K562 (cell line): ENCODE data around the gene CBFA2T2. TPM values are rescaled to one million over a fixed set of nuclear protein-coding genes. Genes with fewer than 3 reads are reported as not detected.

ENCODE experiments used
- BDP1 ChIP-seq: IDR thresholded peaks from 3 replicates; pipeline ENCODE4 v1.6.1; 2011; ENCODE audit not compliant: insufficient read length, insufficient read depth
- FOXM1 ChIP-seq, 2 experiments: fragments of 450-650 bp in 1 of 2; sonication (generic) in 1 of 2; formaldehyde crosslinking in 1 of 2; IDR thresholded peaks; 2 replicates each; pipeline versions ENCODE4 v1.6.1 to v1.9.0; 2017 to 2022; ENCODE audit warnings: low read depth in 2 of 2, mild to moderate bottlenecking in 2 of 2, missing genetic modification reagents in 1 of 2, moderate library complexity in 1 of 2
- ILK ChIP-seq: fragments of 450-650 bp; IDR thresholded peaks from 2 replicates; pipeline ENCODE4 v1.6.1; 2016; ENCODE audit warnings: missing genetic modification characterization, low read depth, mild to moderate bottlenecking, missing compliant biosample characterization, moderate library complexity, borderline replicate concordance
- KLF6 ChIP-seq: fragments of 250-450 bp; sonication (Bioruptor Pico); IDR thresholded peaks from 2 replicates; pipeline ENCODE4 v1.4.0; 2020; ENCODE audit warnings: mild to moderate bottlenecking, moderate library complexity, borderline replicate concordance
- MCM3 ChIP-seq: fragments of 450-650 bp; IDR thresholded peaks from 2 replicates; pipeline ENCODE4 v1.6.1; 2016
- MGA ChIP-seq: fragments of 450-650 bp; IDR thresholded peaks from 2 replicates; pipeline ENCODE4 v1.6.1; 2016; ENCODE audit warnings: mild to moderate bottlenecking, moderate library complexity
- NCOR1 ChIP-seq: fragments of 450-650 bp; IDR thresholded peaks from 2 replicates; pipeline ENCODE4 v1.6.1; 2016; ENCODE audit warnings: mild to moderate bottlenecking, moderate library complexity
- RB1 ChIP-seq: fragments of 450-650 bp; IDR thresholded peaks from 2 replicates; pipeline ENCODE4 v1.6.1; 2017; ENCODE audit warnings: low read depth, mild to moderate bottlenecking
- RBM34 ChIP-seq: fragments of 200-400 bp; formaldehyde crosslinking; IDR thresholded peaks from 2 replicates; pipeline ENCODE4 v1.6.1; 2018; ENCODE audit warnings: low read length, borderline replicate concordance; ENCODE audit not compliant: insufficient read depth
- TBL1XR1 ChIP-seq, 2 experiments: IDR thresholded peaks; 2 replicates each; pipeline ENCODE4 v1.6.1; 2012; ENCODE audit warnings: improper control_type of control experiment in 2 of 2, low read length in 2 of 2, mild to moderate bottlenecking in 1 of 2
- ZBTB1 ChIP-seq: sonication (generic); formaldehyde crosslinking; IDR thresholded peaks from 2 replicates; pipeline ENCODE4 v1.8.1; 2023; ENCODE audit warnings: missing genetic modification reagents, low read depth, mild to moderate bottlenecking, borderline replicate concordance
- ZKSCAN1 ChIP-seq: fragments of 150-350 bp; IDR thresholded peaks from 2 replicates; pipeline ENCODE4 v1.6.1; 2016; ENCODE audit warnings: low read depth, low read length
- ZNF324 ChIP-seq: fragments of 250-450 bp; sonication (Bioruptor Pico); IDR thresholded peaks from 2 replicates; pipeline ENCODE4 v1.4.0; 2020; ENCODE audit warnings: mild to moderate bottlenecking
- ZNF76 ChIP-seq: fragments of 250-450 bp; sonication (Bioruptor Pico); IDR thresholded peaks from 2 replicates; pipeline ENCODE4 v1.4.0; 2020; ENCODE audit warnings: mild to moderate bottlenecking, moderate library complexity, borderline replicate concordance
- polyA plus RNA-seq, 8 experiments: library from polyadenylated mRNA; depleted of rRNA in 4 of 8; stranded (reverse) in 5 of 8; unstranded in 3 of 8; fragments of >200 nt; fragmentation: Nextera tagmentation in 2 of 8; fragmentation: Illumina TruSeq in 1 of 8; extraction: Ambion mirVana in 2 of 8; extraction: Trizol in 1 of 8; gene quantifications; 2 replicates each; pipeline versions ENCODE4 v1.2.1 to v1.2.3, GENCODE V29; 2011 to 2014; ENCODE audit warnings: inconsistent platforms in 1 of 8, missing spikeins in 1 of 8
- total RNA-seq, 7 experiments: library from RNA; depleted of rRNA in 6 of 7; stranded (reverse); fragments of >200 nt in 6 of 7; fragmentation: Illumina TruSeq in 2 of 7; extraction: Trizol in 2 of 7; gene quantifications; 2 replicates each; pipeline versions ENCODE4 v1.2.1 to v1.2.3, GENCODE V29; 2011 to 2021; ENCODE audit warnings: low replicate concordance in 1 of 7
- TF ChIP-seq, protein P1 (sequence below): fragments of 250-450 bp; sonication (Bioruptor Pico); IDR thresholded peaks from 2 replicates; pipeline ENCODE4 v1.8.0; 2021; ENCODE audit warnings: mild to moderate bottlenecking, moderate library complexity
- TF ChIP-seq, protein P2 (sequence below): sonication (generic); formaldehyde crosslinking; IDR thresholded peaks from 2 replicates; pipeline ENCODE4 v1.9.0; 2022; ENCODE audit warnings: mild to moderate bottlenecking, missing genetic modification reagents

Gene CBFA2T2
- total and polyA plus RNA-seq, 9 of the 15 experiments (the other 6 are each of a cell fraction or from before 2014, with no cell fraction given) = 0.27 to 9.6 (median 5.8) TPM

- peak; percentile 60; the same call in 1 of the 2 replicates for TF ChIP-seq KLF6 (CRISPR knock-in tag)
- no peak for TF ChIP-seq BDP1
- TF ChIP-seq MGA = peak; percentile 90
- TF ChIP-seq, protein P1, sequence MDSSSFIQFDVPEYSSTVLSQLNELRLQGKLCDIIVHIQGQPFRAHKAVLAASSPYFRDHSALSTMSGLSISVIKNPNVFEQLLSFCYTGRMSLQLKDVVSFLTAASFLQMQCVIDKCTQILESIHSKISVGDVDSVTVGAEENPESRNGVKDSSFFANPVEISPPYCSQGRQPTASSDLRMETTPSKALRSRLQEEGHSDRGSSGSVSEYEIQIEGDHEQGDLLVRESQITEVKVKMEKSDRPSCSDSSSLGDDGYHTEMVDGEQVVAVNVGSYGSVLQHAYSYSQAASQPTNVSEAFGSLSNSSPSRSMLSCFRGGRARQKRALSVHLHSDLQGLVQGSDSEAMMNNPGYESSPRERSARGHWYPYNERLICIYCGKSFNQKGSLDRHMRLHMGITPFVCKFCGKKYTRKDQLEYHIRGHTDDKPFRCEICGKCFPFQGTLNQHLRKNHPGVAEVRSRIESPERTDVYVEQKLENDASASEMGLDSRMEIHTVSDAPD (CRISPR knock-in tag) = no peak
- TF ChIP-seq, protein P2, sequence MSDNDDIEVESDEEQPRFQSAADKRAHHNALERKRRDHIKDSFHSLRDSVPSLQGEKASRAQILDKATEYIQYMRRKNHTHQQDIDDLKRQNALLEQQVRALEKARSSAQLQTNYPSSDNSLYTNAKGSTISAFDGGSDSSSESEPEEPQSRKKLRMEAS (CRISPR knock-in tag) = peak; percentile 76
- TF ChIP-seq TBL1XR1 (IDR thresholded peaks at IDR 0.05; ENCODE audit: low read length in 2 of 2) = no peak
- TF ChIP-seq ZNF324 = no peak
- no peak for TF ChIP-seq FOXM1 (IDR thresholded peaks at IDR 0.05; ENCODE audit: low read depth)
- no peak for TF ChIP-seq FOXM1 (CRISPR knock-in tag; IDR thresholded peaks at IDR 0.05; ENCODE audit: low read depth)
- no peak for TF ChIP-seq ILK (tag)
- no peak for TF ChIP-seq ZKSCAN1
- TF ChIP-seq NCOR1 = no peak
- 0 out of 2 replicates have a peak, but pooled peaks have one; percentile 40 for TF ChIP-seq ZNF76 (CRISPR knock-in tag)
- no peak for TF ChIP-seq MCM3
- TF ChIP-seq RB1 = peak; percentile 9; the same call in 1 of the 2 replicates
- TF ChIP-seq RBM34 = no peak
- no peak for TF ChIP-seq ZBTB1
Observed at GRCh38 chr20:33489495-33490022, 337 bp upstream of the CBFA2T2 start (continued).
